ENCODE results near the gene STN1.
A peak's percentile ranks its signal among the peaks of the same experiment; 100 is the strongest.

Gene STN1, protein sequence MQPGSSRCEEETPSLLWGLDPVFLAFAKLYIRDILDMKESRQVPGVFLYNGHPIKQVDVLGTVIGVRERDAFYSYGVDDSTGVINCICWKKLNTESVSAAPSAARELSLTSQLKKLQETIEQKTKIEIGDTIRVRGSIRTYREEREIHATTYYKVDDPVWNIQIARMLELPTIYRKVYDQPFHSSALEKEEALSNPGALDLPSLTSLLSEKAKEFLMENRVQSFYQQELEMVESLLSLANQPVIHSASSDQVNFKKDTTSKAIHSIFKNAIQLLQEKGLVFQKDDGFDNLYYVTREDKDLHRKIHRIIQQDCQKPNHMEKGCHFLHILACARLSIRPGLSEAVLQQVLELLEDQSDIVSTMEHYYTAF

DNA sequence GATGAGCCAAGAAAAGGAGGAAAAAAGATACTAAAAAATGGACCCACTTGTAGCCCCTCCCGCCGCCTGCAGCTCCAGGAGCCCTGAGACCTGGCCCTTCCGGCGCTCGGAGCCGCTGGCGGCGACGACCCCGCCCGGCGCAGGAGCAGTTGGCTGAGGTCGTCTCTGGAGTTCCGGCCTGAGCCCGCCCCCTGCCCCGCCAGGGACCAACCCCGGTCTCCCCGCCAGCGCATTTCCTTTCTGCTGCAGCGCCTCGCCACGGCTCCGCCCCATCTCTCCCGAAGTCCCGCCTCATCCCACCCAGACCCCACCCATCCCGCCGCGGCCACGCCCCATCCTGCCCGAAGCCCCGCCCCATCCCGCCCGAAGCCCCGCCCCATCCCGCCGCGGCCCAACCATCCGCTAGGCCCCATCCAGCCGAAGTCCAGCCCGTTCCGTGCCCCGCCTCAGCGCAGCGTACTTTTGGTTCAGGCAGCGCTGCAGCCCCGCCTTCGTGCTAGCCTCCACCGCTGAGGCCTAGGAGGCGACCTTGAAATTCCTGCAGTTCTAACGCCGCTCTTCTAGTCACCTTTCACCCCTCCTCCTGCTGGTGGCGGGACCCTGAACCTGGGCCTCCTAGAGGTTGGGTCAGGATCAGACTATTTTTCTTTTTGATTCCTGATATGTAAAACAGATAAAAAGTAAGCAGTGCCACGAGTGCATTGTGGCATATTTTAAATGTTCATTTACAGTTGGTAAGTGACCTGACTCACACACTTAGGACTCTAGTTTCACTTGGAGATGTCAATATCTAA lies at the start of gene STN1:
Gene STN1 (minus strand): TSS at position 132 of the 794 bp plus-strand sequence. CDS start 590 bp downstream, outside the sequence.
- peak; percentile 89 to 96 (median 90) for DNase-seq (ENCODE audit: low read depth in 4 of 4, low spot score in 1 of 4)

DNA sequence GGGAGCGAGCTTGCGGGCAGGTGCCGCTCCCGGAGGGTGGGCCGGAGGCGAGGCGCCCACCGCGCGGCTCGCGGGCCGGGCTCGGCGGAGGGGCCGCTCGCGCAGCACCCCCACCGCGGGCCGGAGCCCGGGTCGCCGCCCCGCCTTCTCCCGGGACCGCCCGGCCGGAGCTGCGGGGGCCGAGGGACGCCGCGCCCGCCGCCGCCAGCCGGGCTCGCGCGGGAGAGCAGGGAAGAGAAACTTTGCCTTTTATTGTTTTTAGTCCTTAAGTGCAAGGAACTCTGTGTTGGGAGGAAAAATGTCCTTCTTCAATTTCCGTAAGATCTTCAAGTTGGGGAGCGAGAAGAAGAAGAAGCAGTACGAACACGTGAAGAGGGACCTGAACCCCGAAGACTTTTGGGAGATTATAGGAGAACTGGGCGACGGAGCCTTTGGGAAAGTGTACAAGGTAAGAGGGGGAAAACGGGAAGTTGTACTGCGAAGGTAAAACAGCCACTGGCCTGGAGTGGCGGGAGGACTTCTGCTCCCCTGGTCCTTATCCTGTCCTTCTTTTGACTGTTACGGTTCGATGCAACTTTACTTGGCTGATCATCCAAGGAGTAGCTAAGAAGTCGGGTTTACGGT lies 49.6 kb upstream of the STN1 start:
- DNase-seq (ENCODE audit: low read depth in 4 of 4, low spot score in 1 of 4), result no peak

DNA sequence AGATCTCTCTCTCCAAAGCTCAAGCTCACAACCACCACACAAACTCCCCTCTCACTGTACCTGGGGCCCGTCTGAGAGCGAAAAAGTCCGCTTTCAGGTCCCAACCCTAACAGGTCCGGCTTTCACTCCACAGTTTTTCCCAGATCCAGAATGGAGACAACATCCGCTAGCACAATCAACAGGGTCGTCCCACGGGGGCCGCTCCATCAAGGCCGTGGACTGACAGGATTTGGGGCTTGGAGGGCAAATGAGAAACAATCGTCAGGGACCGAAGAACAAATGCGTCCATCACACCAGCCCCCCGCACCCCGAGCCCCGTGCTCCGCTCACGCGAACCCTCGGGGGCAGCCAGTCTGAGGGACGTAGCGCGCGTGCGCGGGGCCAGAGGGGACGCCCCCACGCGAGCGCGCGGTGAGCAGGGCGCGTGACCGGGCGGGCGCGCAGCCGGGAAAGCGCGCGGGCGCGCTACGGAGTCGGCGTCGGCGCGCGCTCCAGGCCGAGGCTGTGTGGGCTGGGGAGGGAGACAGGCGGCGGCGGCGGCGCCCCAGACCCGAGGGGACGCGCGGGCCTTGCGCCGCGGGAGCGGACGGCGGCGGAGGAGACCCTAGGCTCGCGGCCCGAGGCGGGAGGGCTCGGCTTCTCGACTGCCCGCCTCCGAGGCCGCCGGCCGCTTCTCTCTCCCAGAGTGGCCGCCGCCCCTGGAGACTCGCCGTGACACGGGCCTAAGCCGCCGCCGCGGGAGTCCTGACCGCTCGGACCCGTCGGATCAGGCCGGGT lies 48.9 kb upstream of the STN1 start, which contains the start of gene SLK:
Gene SLK (plus strand): TSS at position 470 of the 777 bp plus-strand sequence. CDS start 606 bp downstream, outside the sequence.
- DNase-seq (ENCODE audit: low read depth in 4 of 4, low spot score in 1 of 4), result peak; percentile 62 to 75 (median 71)

DNA sequence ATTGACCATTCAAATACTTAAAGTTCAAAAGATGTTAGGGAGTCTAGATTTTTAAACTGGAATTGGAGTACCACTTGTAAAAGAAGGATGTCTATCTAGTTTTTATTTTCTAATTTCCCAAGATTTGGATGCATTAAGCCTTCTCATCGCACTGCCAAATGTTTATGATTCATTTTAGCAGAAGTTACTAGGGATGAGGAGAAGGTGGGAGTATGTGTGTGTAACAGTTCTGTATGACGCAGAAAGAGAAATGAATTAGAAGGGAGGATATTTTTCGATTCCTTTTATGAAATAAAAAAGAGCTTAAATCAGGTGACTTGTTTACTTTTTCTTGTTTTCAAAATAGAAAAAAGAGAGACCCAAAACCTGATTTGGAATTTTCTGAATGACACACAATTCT lies 42.1 kb upstream of the STN1 start:
- no peak for DNase-seq (ENCODE audit: low read depth in 4 of 4, low spot score in 1 of 4)

GRCh38 chr10:103958996-103959395 lies 41.0 kb upstream of the STN1 start:
- DNase-seq (ENCODE audit: low read depth in 4 of 4, low spot score in 1 of 4), result no peak

- no peak for DNase-seq (ENCODE audit: low read depth in 4 of 4, low spot score in 1 of 4)
These were observed 36.6 kb upstream of the STN1 start for GRCh38 chr10:103954543-103954942.

- DNase-seq (ENCODE audit: low read depth in 4 of 4, low spot score in 1 of 4), result no peak
These were observed 34.0 kb upstream of the STN1 start for GRCh38 chr10:103951942-103952341.

DNA sequence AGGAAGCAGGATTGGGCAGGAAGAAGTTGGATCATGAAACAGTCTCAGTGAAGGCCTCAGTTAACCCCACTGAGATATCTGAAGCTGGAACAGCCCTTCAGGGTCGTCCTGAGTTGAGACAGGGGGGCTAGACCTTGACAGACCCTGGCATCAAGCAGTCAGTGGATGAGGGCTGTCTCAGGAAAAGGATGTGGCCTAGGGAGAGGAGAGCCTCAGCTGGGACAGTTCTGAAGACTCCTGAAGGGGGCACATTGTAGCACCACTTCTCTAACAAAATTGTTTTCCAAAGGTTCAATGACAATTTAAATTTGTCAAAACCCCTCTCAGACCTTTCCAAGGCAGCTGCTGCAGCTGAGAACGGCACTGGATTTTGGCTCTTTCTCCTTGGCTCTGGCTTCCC lies 33.2 kb upstream of the STN1 start:
- DNase-seq (ENCODE audit: low read depth in 4 of 4, low spot score in 1 of 4), result no peak

DNA sequence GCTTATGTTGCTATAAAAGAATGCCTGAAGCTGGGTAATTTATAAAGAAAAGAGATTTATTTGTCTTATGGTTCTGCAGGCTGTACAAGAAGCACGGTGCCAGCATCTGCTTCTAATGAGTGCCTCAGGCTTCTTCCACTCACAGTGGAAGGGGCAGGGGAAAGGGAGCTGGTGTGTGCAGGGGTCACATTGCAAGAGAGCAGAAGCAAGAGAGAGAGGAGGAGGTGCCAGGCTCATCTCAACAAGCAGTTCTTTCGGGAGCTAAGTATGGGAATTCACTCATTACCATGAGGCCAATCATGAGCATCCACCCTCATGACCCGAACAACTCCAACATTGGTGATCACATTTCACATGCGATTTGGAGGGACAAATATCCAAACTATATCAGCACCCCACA lies 31.7 kb upstream of the STN1 start:
- DNase-seq (ENCODE audit: low read depth in 4 of 4, low spot score in 1 of 4), result no peak

DNA sequence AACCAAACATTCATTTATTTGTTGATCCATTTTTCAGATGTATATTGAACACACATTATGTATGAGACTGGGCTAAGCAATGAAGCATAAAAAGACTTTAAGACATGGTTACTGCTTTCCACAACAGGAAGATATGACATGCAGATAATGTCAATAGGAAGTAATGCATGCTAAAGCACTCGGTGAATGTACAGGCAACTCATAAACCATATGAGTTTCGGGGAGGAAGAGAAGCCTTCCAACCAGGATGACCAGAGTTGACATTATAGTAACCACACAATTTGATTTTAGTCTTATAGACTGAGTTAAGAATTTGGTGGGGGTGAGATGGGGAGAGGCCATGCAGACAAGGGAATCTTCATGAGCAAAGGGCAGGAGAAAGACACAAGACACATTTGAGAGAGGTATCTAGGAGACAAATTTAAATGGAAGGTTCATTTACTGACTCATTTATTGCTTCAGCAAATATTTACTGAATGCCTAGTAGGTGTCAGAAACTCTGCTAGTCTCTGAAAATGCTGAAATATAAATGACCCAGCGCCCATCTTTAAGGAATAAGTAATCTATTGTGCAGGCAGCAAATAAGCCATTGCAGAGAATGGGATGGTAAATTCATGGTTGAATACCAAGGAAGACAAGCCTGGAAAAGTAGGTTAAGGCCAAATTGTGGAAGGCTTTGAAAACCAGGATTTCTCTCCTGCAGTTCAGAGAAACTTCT lies 30.0 kb upstream of the STN1 start:
- no peak for DNase-seq (ENCODE audit: low read depth in 4 of 4, low spot score in 1 of 4)

GRCh38 chr10:103942866-103943265 lies 24.9 kb upstream of the STN1 start:
- no peak for DNase-seq (ENCODE audit: low read depth in 4 of 4, low spot score in 1 of 4)

DNA sequence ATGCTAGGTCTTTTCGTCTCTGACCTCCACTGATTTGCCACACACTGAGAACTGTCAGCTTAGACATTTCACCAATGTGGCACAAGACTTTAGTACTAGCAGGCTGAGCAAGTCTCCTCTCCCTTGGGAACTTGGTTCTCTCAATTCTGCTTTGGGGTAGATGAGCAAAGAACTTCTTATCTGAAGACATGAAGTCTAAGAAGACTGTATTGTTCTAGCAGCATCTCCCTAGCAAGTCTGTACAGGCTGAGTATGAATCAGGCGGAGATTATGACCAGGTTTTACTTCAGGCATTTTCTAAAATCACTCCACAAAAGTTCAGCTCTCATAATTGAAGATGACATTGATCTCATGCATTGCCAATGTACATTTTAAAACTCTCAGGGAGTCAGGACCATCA lies 23.8 kb upstream of the STN1 start:
- DNase-seq (ENCODE audit: low read depth in 4 of 4, low spot score in 1 of 4), result no peak

- DNase-seq (ENCODE audit: low read depth in 4 of 4, low spot score in 1 of 4), result no peak
These were observed 21.5 kb upstream of the STN1 start for GRCh38 chr10:103939522-103939921.

- no peak for DNase-seq (ENCODE audit: low read depth in 4 of 4, low spot score in 1 of 4)
These were observed 18.0 kb upstream of the STN1 start for GRCh38 chr10:103936022-103936421.

- no peak for DNase-seq (ENCODE audit: low read depth in 4 of 4, low spot score in 1 of 4)
These were observed 16.3 kb upstream of the STN1 start for GRCh38 chr10:103934308-103934707.

DNA sequence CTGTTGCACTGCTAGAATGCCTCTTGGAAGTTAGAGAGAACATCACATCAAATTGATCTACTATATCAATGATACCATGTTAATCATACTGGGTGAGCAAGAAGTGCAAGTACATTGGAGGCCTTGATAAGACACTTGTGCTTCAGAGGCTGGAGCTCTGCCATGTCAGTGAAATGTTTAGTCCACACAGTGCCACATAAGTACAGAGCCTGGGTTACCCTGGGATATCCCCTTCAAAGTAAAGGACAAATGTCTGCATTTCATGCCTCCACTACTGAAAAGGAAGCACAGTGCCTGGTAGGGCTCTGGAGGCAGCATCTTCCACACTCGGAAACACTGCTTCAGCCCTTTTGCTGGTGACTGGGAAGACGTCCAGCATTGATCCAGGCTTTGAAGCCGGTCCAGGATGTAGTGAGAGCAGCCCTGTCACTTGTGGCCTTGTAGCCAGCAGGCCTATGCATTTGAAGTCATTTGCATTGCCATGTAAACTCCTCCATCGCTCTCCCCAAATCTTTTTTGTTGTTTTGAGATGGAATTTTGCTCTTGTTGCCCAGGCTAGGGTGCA lies 15.7 kb upstream of the STN1 start:
- no peak for DNase-seq (ENCODE audit: low read depth in 4 of 4, low spot score in 1 of 4)

DNA sequence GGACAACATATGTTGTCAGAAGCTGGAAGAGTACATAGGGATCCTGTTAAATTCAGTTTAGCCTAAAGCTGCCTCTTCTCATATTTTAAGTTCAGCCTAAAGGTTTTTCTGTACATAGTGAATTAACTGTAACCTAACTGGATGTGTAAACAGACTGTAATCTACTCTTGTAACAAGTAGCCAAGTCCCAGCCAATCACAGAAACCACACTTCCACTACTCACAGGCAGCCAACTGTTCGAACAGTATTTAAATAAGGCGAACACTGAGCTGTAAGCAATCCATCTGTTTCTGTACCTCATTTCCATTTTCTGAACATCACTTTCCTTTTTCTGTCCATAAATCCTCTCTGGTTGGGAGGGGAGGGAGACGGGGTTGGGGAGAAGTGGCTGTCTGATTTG lies 15.0 kb upstream of the STN1 start:
- DNase-seq (ENCODE audit: low read depth in 4 of 4, low spot score in 1 of 4), result no peak

DNA sequence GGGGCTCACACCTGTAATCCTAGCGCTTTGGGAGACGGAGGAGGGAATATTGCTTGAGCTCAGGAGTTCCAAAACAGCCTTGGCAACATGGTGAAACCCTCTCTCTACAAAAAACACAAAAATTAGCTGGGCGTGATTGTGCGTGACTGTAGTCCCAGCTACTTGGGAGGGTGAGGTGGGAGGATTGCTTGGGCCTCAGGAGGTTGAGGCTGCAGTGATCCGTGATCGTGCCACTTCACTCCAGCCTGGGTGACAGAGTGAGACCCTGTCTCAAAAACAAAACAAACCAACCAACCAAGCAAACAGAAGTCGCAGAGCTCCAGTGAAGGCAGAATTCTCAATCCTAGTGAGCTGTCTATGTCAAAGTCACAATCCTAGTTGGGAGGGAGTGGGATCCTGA lies 14.3 kb upstream of the STN1 start:
- no peak for DNase-seq (ENCODE audit: low read depth in 4 of 4, low spot score in 1 of 4)

DNA sequence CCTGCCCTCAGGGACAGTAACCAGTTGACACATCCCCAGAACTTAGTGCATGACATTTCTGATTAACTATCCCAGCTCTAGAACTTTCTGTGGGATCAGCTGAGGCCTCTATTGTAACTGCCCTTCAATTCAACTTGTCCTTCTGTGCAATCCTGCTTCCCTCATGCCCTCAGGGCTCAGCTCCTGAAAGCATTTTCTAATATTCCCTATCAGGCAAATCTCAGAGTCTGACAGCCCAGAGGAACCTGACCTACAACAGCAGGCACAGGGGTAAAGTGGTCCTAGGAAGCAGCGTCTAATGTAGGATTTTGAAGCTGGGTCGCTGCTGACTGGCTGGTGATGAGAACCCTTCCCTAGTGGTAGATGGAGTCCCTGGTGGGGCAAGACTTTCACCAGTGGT lies 13.6 kb upstream of the STN1 start:
- DNase-seq (ENCODE audit: low read depth in 4 of 4, low spot score in 1 of 4), result no peak

DNA sequence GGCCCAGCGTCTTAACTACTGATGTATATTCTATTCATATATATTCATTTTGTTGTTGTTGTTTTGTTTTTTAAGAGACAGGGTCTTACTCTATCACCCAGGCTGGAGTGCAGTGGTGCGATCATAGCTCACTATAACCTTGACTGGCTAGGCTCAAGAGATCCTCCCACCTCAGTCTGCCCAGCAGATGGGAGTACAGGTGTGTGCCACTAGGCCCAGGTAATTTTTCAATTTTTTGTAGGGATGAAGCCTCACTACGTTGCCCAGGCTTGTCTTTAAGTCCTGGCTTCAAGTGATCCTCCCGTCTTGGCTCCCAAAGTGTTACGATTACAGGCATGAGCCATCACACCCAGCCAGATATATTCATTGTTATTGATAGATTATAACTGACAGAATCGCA lies 12.9 kb upstream of the STN1 start:
- no peak for DNase-seq (ENCODE audit: low read depth in 4 of 4, low spot score in 1 of 4)

Measured in stimulated activated CD4-positive, alpha-beta T cell treated with anti-CD3 and anti-CD28 coated beads, Interleukin-1b, Interleukin-23, amount 100 ng/mL, for 24 hours (primary cell).